Measurements from ENCODE around the gene S100A10.

The S100A10 gene

GRCh38 chr1:151960780-151961513 lies 32.7 kb downstream of the S100A10 start:
- DNase-seq: no peak

- DNase-seq: no peak
Observed at GRCh38 chr1:151958959-151959358, 34.7 kb downstream of the S100A10 start.

- DNase-seq: no peak
Observed at GRCh38 chr1:151956957-151957497, 36.6 kb downstream of the S100A10 start.

- no peak for DNase-seq
Observed at GRCh38 chr1:151953409-151954094, 40.1 kb downstream of the S100A10 start.

- no peak for DNase-seq
Observed at GRCh38 chr1:151952811-151953210, 40.8 kb downstream of the S100A10 start.

- DNase-seq: no peak
Observed at GRCh38 chr1:151949371-151950193, 44.1 kb downstream of the S100A10 start.

- no peak for DNase-seq
Observed at GRCh38 chr1:151948506-151948905, 45.2 kb downstream of the S100A10 start.

- DNase-seq: no peak
Observed at GRCh38 chr1:151947140-151947539, 46.5 kb downstream of the S100A10 start.

- DNase-seq: peak; percentile 81
Observed at GRCh38 chr1:151945725-151946722, 47.6 kb downstream of the S100A10 start.

GRCh38 chr1:151944857-151945575 lies 48.6 kb downstream of the S100A10 start:
- no peak for DNase-seq

GRCh38 chr1:151944126-151944856 lies 49.4 kb downstream of the S100A10 start:
- no peak for DNase-seq

GRCh38 chr1:151943591-151943990 lies 50.1 kb downstream of the S100A10 start:
- DNase-seq: no peak

GRCh38 chr1:151942882-151943281 lies 50.8 kb downstream of the S100A10 start:
- DNase-seq: no peak

- no peak for DNase-seq
Observed at GRCh38 chr1:151940541-151940940, 53.1 kb downstream of the S100A10 start.

GRCh38 chr1:151939779-151940178 lies 53.9 kb downstream of the S100A10 start:
- DNase-seq: no peak

GRCh38 chr1:151939141-151939540 lies 54.5 kb downstream of the S100A10 start:
- DNase-seq: no peak

- DNase-seq: no peak
Observed at GRCh38 chr1:151936653-151937052, 57.0 kb downstream of the S100A10 start.

GRCh38 chr1:151935894-151936602 lies 57.6 kb downstream of the S100A10 start:
- DNase-seq: no peak

GRCh38 chr1:151935154-151935553 lies 58.5 kb downstream of the S100A10 start:
- DNase-seq: no peak

- peak; percentile 41 for DNase-seq
Observed at GRCh38 chr1:151934048-151934493, 59.6 kb downstream of the S100A10 start.

All from effector CD4-positive, alpha-beta T cell (primary cell).